GM15510 (cell line): ENCODE data around the gene WDR81.
A peak's percentile ranks its signal among the peaks of the same experiment; 100 is the strongest.

Source experiments
- POLR2A ChIP-seq: IDR thresholded peaks from 3 replicates; pipeline ENCODE4 v1.6.1; 2011; ENCODE audit warnings: borderline replicate concordance; ENCODE audit not compliant: insufficient read length; ENCODE audit errors: extremely low read depth

The WDR81 gene

GRCh38 chr17:1710807-1711553, 13.5 kb upstream of the WDR81 start:
- TF ChIP-seq POLR2A, result no peak

GRCh38 chr17:1711804-1712203, 12.7 kb upstream of the WDR81 start:
- no peak for TF ChIP-seq POLR2A

- no peak for TF ChIP-seq POLR2A
Observed at GRCh38 chr17:1712271-1712670, 12.2 kb upstream of the WDR81 start.

GRCh38 chr17:1713160-1713877, 11.2 kb upstream of the WDR81 start:
- TF ChIP-seq POLR2A, result no peak

- TF ChIP-seq POLR2A, result no peak
Observed at GRCh38 chr17:1713878-1714426, 10.6 kb upstream of the WDR81 start.

- TF ChIP-seq POLR2A, result no peak
Observed at GRCh38 chr17:1714427-1714979, 10.0 kb upstream of the WDR81 start.

GRCh38 chr17:1714980-1715802, 9.3 kb upstream of the WDR81 start:
- TF ChIP-seq POLR2A, result no peak

- TF ChIP-seq POLR2A, result no peak
Observed at GRCh38 chr17:1715803-1716075, 8.8 kb upstream of the WDR81 start.

GRCh38 chr17:1716076-1716911, 8.2 kb upstream of the WDR81 start:
- TF ChIP-seq POLR2A, result peak; percentile 79

GRCh38 chr17:1716912-1717695, 7.4 kb upstream of the WDR81 start:
- TF ChIP-seq POLR2A, result peak; percentile 52

- TF ChIP-seq POLR2A, result no peak
Observed at GRCh38 chr17:1718362-1719165, 5.9 kb upstream of the WDR81 start.

GRCh38 chr17:1720856-1721386, 3.6 kb upstream of the WDR81 start:
- no peak for TF ChIP-seq POLR2A
